Neural crest cell (in vitro differentiated cells): ENCODE data around the gene AK8. TPM values are rescaled to one million over a fixed set of nuclear protein-coding genes. Genes with fewer than 3 reads are reported as not detected.

ENCODE experiments used
- DNase-seq: peaks from one replicate; pipeline ENCODE4 v3.0.0; 2021; ENCODE audit warnings: low read depth, mixed read lengths, low spot score
- H3K27ac Mint-ChIP-seq: one replicate; pipeline ENCODE4 v1.8.0; 2021; ENCODE audit warnings: mild to moderate bottlenecking, mixed read lengths; ENCODE audit not compliant: unreplicated experiment
- H3K27me3 Mint-ChIP-seq: 2 replicates; pipeline ENCODE4 v1.8.0; 2021; ENCODE audit warnings: low read depth, mild to moderate bottlenecking, mixed read lengths
- H3K36me3 Mint-ChIP-seq: 2 replicates; pipeline ENCODE4 v1.8.0; 2021; ENCODE audit warnings: low read depth, mild to moderate bottlenecking, mixed read lengths
- H3K4me1 Mint-ChIP-seq: 2 replicates; pipeline ENCODE4 v1.8.0; 2021; ENCODE audit warnings: mixed read lengths
- H3K4me3 Mint-ChIP-seq: one replicate; pipeline ENCODE4 v1.8.0; 2021; ENCODE audit warnings: mild to moderate bottlenecking, mixed read lengths
- H3K9me3 Mint-ChIP-seq: 2 replicates; pipeline ENCODE4 v1.8.0; 2021; ENCODE audit warnings: mixed read lengths
- total RNA-seq: library from RNA; stranded (reverse); gene quantifications from 2 replicates; pipeline ENCODE4 v1.2.1, GENCODE V29; 2021
- TF ChIP-seq, protein P1 (sequence below): fragments of 200-600 bp; sonication (generic); conservative IDR thresholded peaks from 2 replicates; pipeline ENCODE4 v1.5.0; 2021; ENCODE audit warnings: antibody characterized with exemption, mild to moderate bottlenecking

Gene AK8
- total RNA-seq, 1 donor from 2014 or later: 0.96 TPM

DNA sequence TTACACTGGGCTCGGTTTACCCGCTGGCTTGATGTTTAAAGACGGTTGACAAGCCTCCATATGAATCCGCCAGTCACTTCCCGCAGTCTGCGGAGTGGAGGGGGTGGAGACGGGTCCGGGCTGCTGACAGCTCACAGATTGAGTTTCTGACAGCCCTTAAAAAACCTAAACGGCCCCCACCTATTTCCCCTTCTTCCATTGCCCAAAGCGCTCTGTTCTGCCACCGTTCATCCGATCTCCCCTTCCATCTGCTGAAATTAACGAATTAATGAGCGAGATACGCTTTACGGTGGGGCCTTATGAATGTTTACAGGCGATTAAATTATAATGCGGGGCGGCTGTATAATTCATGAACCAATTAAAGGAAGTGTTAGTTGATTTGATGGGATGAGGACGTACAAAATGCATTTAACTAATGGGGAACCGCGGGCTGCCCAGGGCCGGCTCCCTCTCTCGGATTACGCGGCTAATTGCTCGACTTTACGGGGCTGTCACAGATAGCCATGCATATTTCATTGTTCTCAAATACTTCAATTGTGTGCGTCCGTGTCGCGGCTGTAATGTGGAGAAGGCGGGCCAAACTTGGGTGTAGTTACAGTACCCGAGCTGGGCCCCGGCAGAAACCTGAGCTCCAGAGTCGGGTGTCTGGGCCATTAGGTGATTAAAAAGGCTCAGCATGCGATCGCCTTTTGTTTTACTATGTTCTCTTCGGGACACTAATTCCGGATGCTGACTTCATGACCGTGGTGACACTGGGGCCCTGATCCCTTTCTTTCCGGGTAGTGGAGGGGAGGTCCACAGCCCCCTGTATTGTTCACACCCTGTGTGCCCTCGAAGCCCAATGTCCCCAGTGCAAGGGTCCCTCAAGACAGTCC is 133.0 kb downstream of the AK8 start:
- Mint-ChIP-seq H3K27ac (no peak overlapping the region), H3K9me3 (no peaks in the 10 kb centered on the region), H3K4me1 (peaks cover 27% of the 10 kb centered on the region), H3K27me3 (peaks cover 70% of the 10 kb centered on the region), H3K4me3 (peak overlapping the region; percentile 76), H3K36me3 (no peaks in the 10 kb centered on the region)
- TF ChIP-seq, protein P1, sequence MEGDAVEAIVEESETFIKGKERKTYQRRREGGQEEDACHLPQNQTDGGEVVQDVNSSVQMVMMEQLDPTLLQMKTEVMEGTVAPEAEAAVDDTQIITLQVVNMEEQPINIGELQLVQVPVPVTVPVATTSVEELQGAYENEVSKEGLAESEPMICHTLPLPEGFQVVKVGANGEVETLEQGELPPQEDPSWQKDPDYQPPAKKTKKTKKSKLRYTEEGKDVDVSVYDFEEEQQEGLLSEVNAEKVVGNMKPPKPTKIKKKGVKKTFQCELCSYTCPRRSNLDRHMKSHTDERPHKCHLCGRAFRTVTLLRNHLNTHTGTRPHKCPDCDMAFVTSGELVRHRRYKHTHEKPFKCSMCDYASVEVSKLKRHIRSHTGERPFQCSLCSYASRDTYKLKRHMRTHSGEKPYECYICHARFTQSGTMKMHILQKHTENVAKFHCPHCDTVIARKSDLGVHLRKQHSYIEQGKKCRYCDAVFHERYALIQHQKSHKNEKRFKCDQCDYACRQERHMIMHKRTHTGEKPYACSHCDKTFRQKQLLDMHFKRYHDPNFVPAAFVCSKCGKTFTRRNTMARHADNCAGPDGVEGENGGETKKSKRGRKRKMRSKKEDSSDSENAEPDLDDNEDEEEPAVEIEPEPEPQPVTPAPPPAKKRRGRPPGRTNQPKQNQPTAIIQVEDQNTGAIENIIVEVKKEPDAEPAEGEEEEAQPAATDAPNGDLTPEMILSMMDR: no peak
- DNase-seq: no peak

DNA sequence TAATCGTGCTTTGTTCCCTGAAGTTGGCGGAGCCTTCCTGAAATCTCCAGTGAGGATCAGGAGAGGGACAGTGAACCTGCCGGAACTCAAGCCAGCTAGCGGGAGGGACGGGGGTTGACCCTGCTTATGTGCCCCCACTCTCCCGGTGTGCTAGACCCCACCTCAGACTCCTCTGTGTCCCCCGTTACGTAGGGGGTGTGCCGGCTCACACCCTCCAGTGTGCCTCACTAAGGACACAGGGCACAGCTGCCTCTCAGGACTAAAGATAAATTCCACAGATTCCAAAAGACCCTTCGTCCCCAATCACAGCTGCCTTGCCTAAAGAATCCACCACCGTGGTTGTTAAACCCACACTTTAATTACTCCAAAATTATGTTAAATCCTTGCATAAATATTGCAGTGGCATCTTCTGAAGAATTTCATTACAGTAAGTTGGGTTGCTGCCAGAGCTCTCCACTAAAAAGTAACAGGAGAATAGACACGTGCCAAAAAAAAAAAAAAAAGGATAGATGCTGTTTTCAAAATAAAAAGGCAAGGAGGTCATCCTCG is 134.1 kb downstream of the AK8 start:
- Mint-ChIP-seq H3K9me3 (no peaks in the 10 kb centered on the region), H3K27me3 (peaks cover 69% of the 10 kb centered on the region), H3K36me3 (no peaks in the 10 kb centered on the region), H3K4me3 (no peak overlapping the region), H3K4me1 (peaks cover 27% of the 10 kb centered on the region), H3K27ac (no peak overlapping the region)
- TF ChIP-seq, protein P1: no peak
- DNase-seq: no peak

DNA sequence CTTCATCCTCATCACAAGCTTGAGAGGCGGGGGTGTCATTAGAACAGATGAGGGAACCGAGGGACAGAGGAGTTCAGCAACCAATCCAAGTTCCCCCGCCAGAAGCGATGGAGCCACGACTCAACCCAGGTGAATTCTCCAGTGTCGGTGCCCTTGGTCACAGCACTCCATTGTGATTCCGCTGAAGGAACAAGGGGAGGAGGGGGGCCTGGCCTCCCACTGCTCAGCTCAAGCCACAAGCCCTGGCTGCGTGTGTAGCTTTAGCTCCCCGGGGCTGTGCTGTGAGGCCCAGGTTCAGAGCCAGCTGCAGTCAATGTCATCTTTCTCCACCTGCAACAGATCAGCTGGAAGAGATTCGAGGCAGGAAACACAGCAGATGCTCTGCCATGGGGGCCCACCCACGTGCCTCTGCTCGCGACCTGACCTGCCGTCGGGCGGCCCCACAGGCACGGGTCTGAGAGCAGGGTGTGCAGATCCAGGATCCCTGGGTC is 135.2 kb downstream of the AK8 start:
- TF ChIP-seq, protein P1: no peak
- Mint-ChIP-seq H3K9me3 (no peaks in the 10 kb centered on the region), H3K27ac (no peak overlapping the region), H3K4me1 (peaks cover 27% of the 10 kb centered on the region), H3K27me3 (peaks cover 62% of the 10 kb centered on the region), H3K4me3 (no peak overlapping the region), H3K36me3 (no peaks in the 10 kb centered on the region)
- no peak for DNase-seq

DNA sequence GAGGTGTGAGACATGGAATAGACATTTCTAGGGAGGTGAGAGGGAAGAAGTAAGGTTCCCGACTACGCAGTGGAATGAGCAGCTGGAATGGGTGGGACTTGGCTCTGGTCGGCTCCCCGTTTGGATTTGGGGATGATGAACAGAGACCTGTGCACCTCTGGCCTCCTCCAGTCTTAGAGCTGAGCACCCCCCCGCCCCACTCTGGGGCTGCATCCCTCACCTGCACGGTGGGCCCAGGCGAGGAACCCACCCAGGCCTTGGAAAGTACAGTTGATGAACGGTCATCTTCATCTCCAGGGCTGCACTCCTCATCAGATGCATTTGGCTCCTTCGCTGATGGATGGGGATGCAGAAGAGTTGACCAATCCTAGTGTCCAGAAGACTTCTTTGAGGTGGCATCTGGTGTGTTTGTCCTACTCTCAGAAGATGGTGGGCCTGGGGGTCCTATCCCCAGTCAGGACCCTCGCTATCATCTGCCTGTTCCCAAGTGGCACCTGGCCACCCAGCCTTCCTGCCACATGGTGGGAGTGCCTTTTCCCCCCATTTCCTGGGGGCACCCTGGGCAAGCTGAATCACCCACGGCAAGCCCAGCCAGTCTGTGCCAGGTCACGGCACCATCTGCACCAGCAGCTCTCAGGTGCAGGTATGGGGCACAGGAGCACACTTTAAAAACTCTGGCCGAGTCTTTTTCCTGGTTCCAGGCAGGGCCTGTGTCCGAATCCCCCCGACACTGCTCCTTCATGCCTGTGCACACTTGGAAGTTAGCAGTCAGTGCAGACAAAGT is 137.4 kb downstream of the AK8 start:
- H3K4me3 Mint-ChIP-seq: no peak overlapping the region
- H3K4me1 Mint-ChIP-seq: peaks cover 27% of the 10 kb centered on the region
- DNase-seq: no peak
- TF ChIP-seq, protein P1: no peak
- H3K9me3 Mint-ChIP-seq: no peaks in the 10 kb centered on the region
- H3K36me3 Mint-ChIP-seq: no peaks in the 10 kb centered on the region
- H3K27me3 Mint-ChIP-seq: peaks cover 50% of the 10 kb centered on the region
- H3K27ac Mint-ChIP-seq: peak overlapping the region; percentile 75

DNA sequence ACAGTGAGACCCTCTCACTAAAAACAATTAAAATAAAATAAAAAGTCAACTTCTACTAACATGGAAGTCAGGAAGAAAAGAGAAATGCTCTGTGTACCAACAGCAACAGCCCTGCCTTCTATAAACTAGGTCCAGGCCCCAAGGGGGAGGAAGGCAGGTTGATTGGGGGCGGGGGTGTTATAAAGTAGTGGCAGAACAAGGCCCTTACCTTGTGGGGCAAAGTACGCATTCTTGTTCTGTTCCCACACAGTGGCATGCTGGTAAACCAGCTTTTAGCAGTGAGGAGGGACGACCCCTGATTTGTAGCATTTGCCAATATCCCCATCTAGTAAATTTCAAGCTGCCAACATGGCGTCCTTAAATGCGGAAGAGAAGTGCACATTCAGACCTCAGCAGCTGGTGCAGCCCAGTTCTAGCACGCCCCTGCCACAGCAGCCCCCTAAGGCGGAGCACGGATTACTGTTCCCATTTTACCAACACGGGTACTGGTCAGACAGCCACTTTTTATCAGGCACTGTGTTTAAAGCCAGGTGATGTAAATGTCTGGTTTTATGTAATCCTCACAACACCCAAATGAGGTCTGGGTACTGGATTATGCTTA is 138.3 kb downstream of the AK8 start:
- no peak for DNase-seq
- H3K36me3 Mint-ChIP-seq: no peaks in the 10 kb centered on the region
- H3K4me3 Mint-ChIP-seq: no peak overlapping the region
- TF ChIP-seq, protein P1: no peak
- no peak overlapping the region for H3K27ac Mint-ChIP-seq
- peaks cover 41% of the 10 kb centered on the region for H3K27me3 Mint-ChIP-seq
- H3K9me3 Mint-ChIP-seq: no peaks in the 10 kb centered on the region
- peaks cover 18% of the 10 kb centered on the region for H3K4me1 Mint-ChIP-seq
